Adrenal gland (tissue), 12 donors: Measurements from ENCODE around the gene MBD3L2. TPM values are rescaled to one million over a fixed set of nuclear protein-coding genes. Genes with fewer than 3 reads are reported as not detected.

Experiments used
- DNase-seq, 7 donors: peaks; one replicate each; pipeline ENCODE4 v3.0.0-alpha.2; 2019 to 2020
- H3K27ac ChIP-seq, 5 donors: fragments of 200-600 bp; sonication (generic) in 4 of 5; 1 replicate in 3 of 5; 2 replicates in 2 of 5; pipeline versions ENCODE4 v1.5.1 to v1.8.0; 2016 to 2020; ENCODE audit warnings: mild to moderate bottlenecking in 1 of 5
- H3K27me3 ChIP-seq: fragments of 200-600 bp; 2 replicates; pipeline ENCODE4 v1.8.0; 2021
- H3K36me3 ChIP-seq, 2 donors: fragments of 200-600 bp; replicated peaks in 1 of 2; 1 replicate in 1 of 2; 2 replicates in 1 of 2; pipeline versions ENCODE4 v1.5.1 to v1.8.0; 2018 to 2022
- H3K4me1 ChIP-seq, 2 donors: fragments of 200-600 bp; replicated peaks in 1 of 2; 1 replicate in 1 of 2; 2 replicates in 1 of 2; pipeline versions ENCODE4 v1.5.1 to v1.8.0; 2018 to 2021
- H3K4me3 ChIP-seq, 4 donors: fragments of 200-600 bp; sonication (generic) in 3 of 4; one replicate each; pipeline ENCODE4 v1.5.1; 2016 to 2018
- H3K9me3 ChIP-seq, 3 donors: fragments of 200-600 bp; sonication (generic) in 1 of 3; replicated peaks in 1 of 3; 1 replicate in 2 of 3; 2 replicates in 1 of 3; pipeline versions ENCODE4 v1.5.1 to v1.8.0; 2016 to 2021
- CTCF ChIP-seq, 6 experiments: fragments of 450-650 bp in 4 of 6; fragments of 200-600 bp in 2 of 6; sonication (generic) in 1 of 6; IDR thresholded peaks; 1 replicate in 5 of 6; 2 replicates in 1 of 6; pipeline versions ENCODE4 v1.5.1 to v1.8.0; 2016 to 2021; ENCODE audit warnings: antibody characterized with exemption in 6 of 6, mild to moderate bottlenecking in 2 of 6, moderate library complexity in 1 of 6
- POLR2A ChIP-seq, 2 donors: fragments of 450-650 bp; IDR thresholded peaks; one replicate each; pipeline ENCODE4 v1.6.1; 2017; ENCODE audit warnings: antibody characterized with exemption in 2 of 2, mild to moderate bottlenecking in 2 of 2, moderate library complexity in 1 of 2
- WGBS, 4 donors: extraction: QIAGEN DNeasy Blood & Tissue Kit in 2 of 4; methylation state at CpG; one replicate each; pipeline versions ENCODE4 v1.1.5 to v1.1.7; 2013 to 2017; 5-methylcytosine and 5-hydroxymethylcytosine counted together
- intact Hi-C, 2 donors: fragments of 100-400 bp; cut with DNase I; formaldehyde crosslinking; loops; one replicate each; pipeline versions ENCODE4 v1.14.1 to v1.15.0; 2022 to 2023
- polyA plus RNA-seq, 3 donors: library from polyadenylated mRNA; stranded (reverse); fragments of 200-250 nt in 2 of 3; fragments of 350-450 nt in 1 of 3; fragmentation: Illumina TruSeq in 1 of 3; extraction: RNeasy Lipid Tissue Mini Kit (QIAGEN cat#74804) in 1 of 3; gene quantifications; one replicate each; pipeline ENCODE4 v1.2.3, GENCODE V29; 2013 to 2014
- total RNA-seq, 9 donors: library from RNA; depleted of rRNA in 4 of 9; stranded (reverse); fragments of >200 nt in 4 of 9; fragments of 120-200 nt in 1 of 9; fragmentation: NEBNext Ultra II Directional in 1 of 9; extraction: Animal tissue kit (Norgen Biotek cat#: 25700) in 1 of 9; gene quantifications; one replicate each; pipeline versions ENCODE4 v1.1.0 to v1.2.4, GENCODE V29; 2013 to 2023
- donor health status: healthy with polysubstance abuse.
- donor health status: Bipolar disorder and iron deficiency.
- donor health status: DM: yes; HTN: yes; CAD: no.
- donor health status: DM: no; HTN: no; CAD: no.
- donor health status: DM: no; HTN: no; CAD: no.
- donor health status: DM: yes; HTN: yes; CAD: no.

Gene MBD3L2
- total and polyA plus RNA-seq, 12 donors: not detected

GRCh38 chr19:7098096-7098495, 49.0 kb downstream of the MBD3L2 start:
- intact Hi-C loops: no loop called here
- H3K27ac ChIP-seq: peak overlapping the region in 1 of 5 donors; percentile 92
- peak overlapping the region in 1 of 4 donors; percentile 43 for H3K4me3 ChIP-seq

GRCh38 chr19:7098701-7099596, 49.8 kb downstream of the MBD3L2 start:
- DNase-seq: peak; percentile 92 to 96 (median 94)
- 0 to 1% (median 0%) methylated on average over 68 to 78 of the region's 78 CpGs for WGBS, 4 donors

More at GRCh38 chr19:7098096-7098495, 49.0 kb downstream of the MBD3L2 start:
- peak in 1 of 7 donors; percentile 45 for DNase-seq
- Histone ChIP-seq H3K27me3 (no peaks in the 10 kb centered on the region), H3K4me1 (peaks cover 4 to 6% of the 10 kb centered on the region in 2 donors), H3K36me3 (no peaks in the 10 kb centered on the region), H3K9me3 (no peaks in the 10 kb centered on the region)
- WGBS, 4 donors: 95 to 96% (median 96%) methylated on average over 3 of the region's 3 CpGs
- no peak for TF ChIP-seq CTCF (IDR thresholded peaks at IDR 0.05)
- no peak for TF ChIP-seq POLR2A (IDR thresholded peaks at IDR 0.05)

GRCh38 chr19:7099597-7099921, 50.4 kb downstream of the MBD3L2 start:
- H3K4me3 ChIP-seq: peak overlapping the region in 2 of 4 donors; percentile 43 to 78
- no peaks in the 10 kb centered on the region for H3K36me3 ChIP-seq
- no peaks in the 10 kb centered on the region for H3K9me3 ChIP-seq
- WGBS, 4 donors: 7 to 11% (median 11%) methylated on average over 6 to 9 of the region's 9 CpGs
- intact Hi-C loops: no loop called here
- DNase-seq: no peak
- H3K27me3 ChIP-seq: no peaks in the 10 kb centered on the region
- H3K27ac ChIP-seq: peak overlapping the region; percentile 86 to 95 (median 92)
- H3K4me1 ChIP-seq: peaks cover 6% of the 10 kb centered on the region in 2 donors
- TF ChIP-seq POLR2A (IDR thresholded peaks at IDR 0.05): no peak
- TF ChIP-seq CTCF (IDR thresholded peaks at IDR 0.05): no peak

More at GRCh38 chr19:7098701-7099596, 49.8 kb downstream of the MBD3L2 start:
- H3K36me3 ChIP-seq: no peaks in the 10 kb centered on the region
- H3K9me3 ChIP-seq: no peaks in the 10 kb centered on the region
- H3K4me1 ChIP-seq: peaks cover 6% of the 10 kb centered on the region in 2 donors
- no peaks in the 10 kb centered on the region for H3K27me3 ChIP-seq
- H3K4me3 ChIP-seq: peak overlapping the region; percentile 26 to 78 (median 52)
- H3K27ac ChIP-seq: peak overlapping the region; percentile 86 to 95 (median 92)
- intact Hi-C loops: no loop called here
- TF ChIP-seq CTCF (IDR thresholded peaks at IDR 0.05): no peak
- TF ChIP-seq POLR2A (IDR thresholded peaks at IDR 0.05): peak in 1 of 2 donors; percentile 40

Other genes with a start within 250 kb of the MBD3L2 start
- gene ADGRE1, start 161.7 kb upstream of the MBD3L2 start, total RNA-seq: 1 to 10 TPM in 2 of 9 donors, under 1 TPM in 6, not detected in 1; 0.11 to 1.2 (median 0.49) TPM
- under 1 TPM; 0.07 to 0.26 (median 0.16) TPM for gene ADGRE1, start 161.7 kb upstream of the MBD3L2 start, polyA plus RNA-seq
- not detected for gene MBD3L2B, start 27.9 kb upstream of the MBD3L2 start, total RNA-seq
- gene MBD3L2B, start 27.9 kb upstream of the MBD3L2 start, polyA plus RNA-seq: not detected
- gene MBD3L5, start 18.7 kb upstream of the MBD3L2 start, total RNA-seq: not detected
- gene MBD3L5, start 18.7 kb upstream of the MBD3L2 start, polyA plus RNA-seq: not detected
- gene MBD3L4, start 9.1 kb upstream of the MBD3L2 start, total RNA-seq: not detected
- gene MBD3L4, start 9.1 kb upstream of the MBD3L2 start, polyA plus RNA-seq: not detected
- not detected for gene MBD3L3, start 9.4 kb downstream of the MBD3L2 start, total RNA-seq
- gene MBD3L3, start 9.4 kb downstream of the MBD3L2 start, polyA plus RNA-seq: not detected
- 10 to 100 TPM in 4 of 9 donors, 1 to 10 TPM in 5; 7.7 to 13.7 (median 9.2) TPM for gene ZNF557, start 20.4 kb downstream of the MBD3L2 start, total RNA-seq
- gene ZNF557, start 20.4 kb downstream of the MBD3L2 start, polyA plus RNA-seq: 1 to 10 TPM; 2.2 to 4.7 (median 4.3) TPM
- 100 to 1,000 TPM in 6 of 9 donors, 10 to 100 TPM in 3; 70.1 to 327 (median 110) TPM for gene INSR, start 245.1 kb downstream of the MBD3L2 start, total RNA-seq
- gene INSR, start 245.1 kb downstream of the MBD3L2 start, polyA plus RNA-seq: 10 to 100 TPM; 19.0 to 59.4 (median 42.1) TPM